HepG2 (cell line): ENCODE measurements around the gene P3H2. TPM values are rescaled to one million over a fixed set of nuclear protein-coding genes. Genes with fewer than 3 reads are reported as not detected.

Experiments used
- ATAC-seq: fragments of 200-7000 bp; cut with Tn5 transposase; 3 replicates; pipeline ENCODE4 v1.9.1; 2020; ENCODE audit warnings: mild to moderate bottlenecking, moderate library complexity
- BruUV-seq: library from RNA; stranded (reverse); fragments of 400-500 nt; replicated peaks from 2 replicates; lab custom pipeline; 2021; lab: Mats Ljungman, UMichigan
- CTCF ChIA-PET: fragments of 300-600 bp; formaldehyde crosslinking; extraction: SDS; loops from one replicate; lab custom pipeline; 2021; ENCODE audit warnings: low total read pairs, inconsistent platforms, low intra/inter-chr PET ratio; lab: Yijun Ruan, JAX
- POLR2A ChIA-PET: fragments of 350-600 bp; sonication (Branson Sonifier 250); formaldehyde crosslinking; loops from one replicate; lab custom pipeline; 2020; ENCODE audit warnings: antibody characterized with exemption, inconsistent platforms; lab: Yijun Ruan, JAX
- DNase-seq: peaks from one replicate; pipeline ENCODE4 v3.0.0-alpha.2; 2015; ENCODE audit warnings: low spot score
- FAIRE-seq: peaks from 3 replicates; lab custom pipeline; 2011; peaks lifted over from hg19 to GRCh38; lab: Jason Lieb, UNC
- H2AFZ ChIP-seq: one replicate; pipeline ENCODE4 v1.6.1; 2011; ENCODE audit warnings: low read length, inconsistent platforms
- H3K27ac ChIP-seq: fragments of 300-600 bp; 3 replicates; pipeline ENCODE4 v1.8.0; 2011; ENCODE audit warnings: mixed run types, mild to moderate bottlenecking, mixed read lengths, low read length, inconsistent platforms; ENCODE audit not compliant: insufficient read depth; ENCODE audit errors: extremely low read length
- H3K27me3 ChIP-seq, 2 experiments: fragments of 200-600 bp in 1 of 2; 2 replicates in 1 of 2; 3 replicates in 1 of 2; pipeline versions ENCODE4 v1.6.0 to v1.8.0; 2011; ENCODE audit warnings: low read length in 2 of 2, mild to moderate bottlenecking in 2 of 2, moderate library complexity in 2 of 2, inconsistent platforms in 1 of 2; ENCODE audit not compliant: insufficient read depth in 2 of 2, control insufficient read depth in 1 of 2
- H3K36me3 ChIP-seq, 2 experiments: fragments of 200-600 bp in 1 of 2; replicated peaks in 1 of 2; 2 replicates in 1 of 2; 3 replicates in 1 of 2; pipeline versions ENCODE4 v1.5.1 to v1.8.0; 2011; ENCODE audit warnings: low read length in 2 of 2, inconsistent platforms in 1 of 2; ENCODE audit not compliant: insufficient read depth in 2 of 2, control insufficient read depth in 1 of 2
- H3K4me1 ChIP-seq: 2 replicates; pipeline ENCODE4 v1.5.1; 2012; ENCODE audit warnings: low read length, inconsistent platforms; ENCODE audit not compliant: insufficient read depth
- H3K4me2 ChIP-seq: 2 replicates; pipeline ENCODE4 v1.6.0; 2011; ENCODE audit warnings: low read depth, low read length, inconsistent platforms
- H3K4me3 ChIP-seq, 3 experiments: fragments of 200-600 bp in 1 of 3; sonication (generic), shearing (Covaris generic) in 1 of 3; replicated peaks in 1 of 3; 2 replicates each; pipeline ENCODE4 v1.5.1; 2011 to 2016; ENCODE audit warnings: low read length in 3 of 3, inconsistent platforms in 2 of 3, low read depth in 2 of 3, mild to moderate bottlenecking in 2 of 3, control low read depth in 1 of 3, mixed read lengths in 1 of 3; ENCODE audit not compliant: insufficient read depth in 1 of 3
- H3K79me2 ChIP-seq: one replicate; pipeline ENCODE4 v1.6.1; 2011; ENCODE audit warnings: low read length, inconsistent platforms; ENCODE audit not compliant: insufficient read depth
- H3K9ac ChIP-seq: 2 replicates; pipeline ENCODE4 v1.6.0; 2011; ENCODE audit warnings: mild to moderate bottlenecking, low read depth, low read length, inconsistent platforms; ENCODE audit not compliant: insufficient read depth
- H3K9me3 ChIP-seq: 2 replicates; pipeline ENCODE4 v1.5.1; 2012; ENCODE audit warnings: mild to moderate bottlenecking, low read length
- H4K20me1 ChIP-seq: 2 replicates; pipeline ENCODE4 v1.6.0; 2011; ENCODE audit warnings: inconsistent platforms, mild to moderate bottlenecking, low read length, moderate library complexity; ENCODE audit not compliant: insufficient read depth
- KAT2B ChIP-seq: fragments of 150-350 bp; IDR thresholded peaks from 2 replicates; pipeline ENCODE4 v1.6.1; 2014; ENCODE audit warnings: low read depth, low read length, borderline replicate concordance
- SRSF4 ChIP-seq: fragments of 200-400 bp; formaldehyde crosslinking; IDR thresholded peaks from one replicate; pipeline ENCODE4 v1.6.1; 2018; ENCODE audit warnings: mild to moderate bottlenecking, low read depth, low read length, moderate library complexity; ENCODE audit not compliant: poor library complexity, severe bottlenecking
- TCF7 ChIP-seq: sonication (generic); IDR thresholded peaks from 2 replicates; pipeline ENCODE4 v1.6.1; 2016; ENCODE audit warnings: antibody characterized with exemption, low read depth
- TEAD2 ChIP-seq: sonication (generic); formaldehyde crosslinking; IDR thresholded peaks from 2 replicates; pipeline ENCODE4 v1.9.0; 2021; ENCODE audit warnings: missing genetic modification reagents
- TP53 ChIP-seq: sonication (generic); formaldehyde crosslinking; conservative IDR thresholded peaks from 2 replicates; pipeline ENCODE4 v1.4.0; 2020; ENCODE audit warnings: missing genetic modification reagents
- ZFP91 ChIP-seq: sonication (generic); formaldehyde crosslinking; IDR thresholded peaks from 2 replicates; pipeline ENCODE4 v1.9.0; 2022; ENCODE audit warnings: missing genetic modification reagents, mild to moderate bottlenecking, borderline replicate concordance
- ZNF263 ChIP-seq: sonication (generic); formaldehyde crosslinking; IDR thresholded peaks from 2 replicates; pipeline ENCODE4 v1.4.0; 2020; ENCODE audit warnings: missing genetic modification reagents
- ZNF460 ChIP-seq: sonication (generic); formaldehyde crosslinking; IDR thresholded peaks from 2 replicates; pipeline ENCODE4 v1.5.1; 2020; ENCODE audit warnings: missing genetic modification reagents, mild to moderate bottlenecking, borderline replicate concordance
- ZNF7 ChIP-seq: IDR thresholded peaks from 2 replicates; pipeline ENCODE4 v1.6.1; 2016; ENCODE audit warnings: missing biosample characterization, missing genetic modification reagents
- ZNF883 ChIP-seq: sonication (generic); formaldehyde crosslinking; IDR thresholded peaks from 2 replicates; pipeline ENCODE4 v1.5.1; 2020; ENCODE audit warnings: mild to moderate bottlenecking, missing genetic modification reagents; ENCODE audit errors: not compliant biosample characterization
- WGBS: methylation state at CpG from one replicate; pipeline ENCODE4 v1.1.6; 2017; ENCODE audit warnings: low lambda C conversion rate; 5-methylcytosine and 5-hydroxymethylcytosine counted together
- in situ Hi-C: cut with HindIII; loops from 2 replicates; pipeline ENCODE4 v1.10.0; 2017; ENCODE audit warnings: low pct_unique_long_range_greater_than_20kb; ENCODE audit not compliant: extremely low pct_ligation_motif_present
- intact Hi-C: fragments of 100-400 bp; cut with micrococcal nuclease; formaldehyde crosslinking; loops from one replicate; pipeline ENCODE4 v1.10.0; 2022; ENCODE audit not compliant: unreplicated experiment
- polyA plus RNA-seq, 8 experiments: library from polyadenylated mRNA; depleted of rRNA in 3 of 8; stranded (reverse) in 7 of 8; unstranded in 1 of 8; fragments of >200 nt; fragmentation: Illumina TruSeq in 4 of 8; extraction: Trizol in 4 of 8; gene quantifications; 2 replicates each; pipeline versions ENCODE4 v1.2.1 to v1.2.3, GENCODE V29; 2011 to 2016; ENCODE audit warnings: low read depth in 4 of 8, missing spikeins in 1 of 8, mixed read lengths in 1 of 8; ENCODE audit not compliant: insufficient read depth in 1 of 8
- total RNA-seq, 5 experiments: library from RNA; depleted of rRNA; stranded (reverse); fragments of >200 nt; fragmentation: Illumina TruSeq; extraction: Trizol; gene quantifications; 2 replicates each; pipeline ENCODE4 v1.2.3, GENCODE V29; 2016; ENCODE audit warnings: low read depth in 1 of 5
- TF ChIP-seq, protein P1 (sequence below): sonication (generic); formaldehyde crosslinking; IDR thresholded peaks from 2 replicates; pipeline ENCODE4 v1.5.0; 2020; ENCODE audit warnings: missing genetic modification reagents
- TF ChIP-seq, protein P2 (sequence below): sonication (generic); formaldehyde crosslinking; IDR thresholded peaks from 2 replicates; pipeline ENCODE4 v1.4.0; 2020; ENCODE audit warnings: mild to moderate bottlenecking, missing genetic modification reagents
- TF ChIP-seq, protein P3 (sequence below): sonication (generic); formaldehyde crosslinking; IDR thresholded peaks from 2 replicates; pipeline ENCODE4 v1.4.0; 2020; ENCODE audit warnings: missing genetic modification reagents, low read depth, mild to moderate bottlenecking, borderline replicate concordance

P3H2 gene
- total and polyA plus RNA-seq, 2 of the 13 experiments (the other 11 are each of a cell fraction or from before 2014, with no cell fraction given), result not detected

DNA sequence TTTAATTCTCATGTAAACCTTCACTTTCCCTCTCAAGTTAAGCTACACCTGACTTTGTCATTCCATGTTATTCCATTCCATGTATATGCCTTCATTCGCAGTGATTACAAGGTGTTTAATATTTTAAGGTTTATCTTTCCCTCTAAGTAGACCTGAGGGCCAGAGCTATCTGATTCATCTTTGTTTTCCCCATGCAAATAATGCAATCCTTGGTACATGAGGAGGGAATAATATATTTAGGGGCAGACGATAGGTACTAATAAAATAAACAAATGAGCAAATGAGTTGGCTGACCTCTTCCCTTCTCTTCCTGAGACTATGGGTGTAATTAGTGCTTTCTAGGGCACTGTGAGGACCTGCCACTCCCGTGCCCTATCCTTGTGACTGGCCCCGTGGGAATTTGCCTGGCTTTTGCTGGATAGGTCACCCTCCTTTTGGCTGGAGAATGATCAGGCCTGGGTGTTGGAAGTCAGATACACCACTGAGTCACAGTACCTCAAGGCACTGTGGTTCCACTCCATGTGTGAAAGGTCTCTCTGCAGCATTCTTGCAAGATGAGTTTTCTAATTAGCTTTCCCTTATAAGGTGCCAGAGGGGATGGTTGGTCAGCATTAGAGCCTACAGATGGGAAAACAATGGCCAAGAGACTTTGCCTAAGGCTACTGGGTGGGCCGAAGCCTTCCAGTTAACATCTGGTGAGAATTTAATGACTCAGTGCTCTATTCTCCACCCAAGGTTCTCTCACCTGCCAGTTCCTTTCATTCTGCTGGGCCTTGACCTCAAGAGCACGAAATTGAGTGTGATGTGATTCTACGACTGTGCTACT is 183.2 kb downstream of the P3H2 start:
- in situ Hi-C loops, result no loop called here
- POLR2A ChIA-PET, result no interaction called here
- Histone ChIP-seq H3K27ac (no peak overlapping the region), H3K36me3 (no peaks in the 10 kb centered on the region), H3K79me2 (no peaks in the 10 kb centered on the region), H4K20me1 (no peaks in the 10 kb centered on the region), H2AFZ (no peak overlapping the region), H3K4me3 (no peak overlapping the region), H3K4me1 (peaks cover 18% of the 10 kb centered on the region), H3K27me3 (no peaks in the 10 kb centered on the region), H3K9me3 (no peaks in the 10 kb centered on the region), H3K9ac (no peak overlapping the region), H3K4me2 (no peak overlapping the region)
- ATAC-seq, result no peak
- no peak for FAIRE-seq
- CTCF ChIA-PET, result no interaction called here
- intact Hi-C loops, result no loop called here
- no peak for DNase-seq
- WGBS, result 12% methylated on average over 7 of the region's 7 CpGs
- BruUV-seq, result no TSS peak
- TF ChIP-seq KAT2B (no peak), ZNF460 (CRISPR knock-in tag) (no peak), TCF7 (no peak), TEAD2 (CRISPR knock-in tag) (no peak), ZNF263 (CRISPR knock-in tag) (no peak), TP53 (CRISPR knock-in tag) (no peak), ZFP91 (no peak), ZNF883 (no peak), ZNF7 (CRISPR knock-in tag) (no peak), SRSF4 (no peak)
- TF ChIP-seq, protein P1, sequence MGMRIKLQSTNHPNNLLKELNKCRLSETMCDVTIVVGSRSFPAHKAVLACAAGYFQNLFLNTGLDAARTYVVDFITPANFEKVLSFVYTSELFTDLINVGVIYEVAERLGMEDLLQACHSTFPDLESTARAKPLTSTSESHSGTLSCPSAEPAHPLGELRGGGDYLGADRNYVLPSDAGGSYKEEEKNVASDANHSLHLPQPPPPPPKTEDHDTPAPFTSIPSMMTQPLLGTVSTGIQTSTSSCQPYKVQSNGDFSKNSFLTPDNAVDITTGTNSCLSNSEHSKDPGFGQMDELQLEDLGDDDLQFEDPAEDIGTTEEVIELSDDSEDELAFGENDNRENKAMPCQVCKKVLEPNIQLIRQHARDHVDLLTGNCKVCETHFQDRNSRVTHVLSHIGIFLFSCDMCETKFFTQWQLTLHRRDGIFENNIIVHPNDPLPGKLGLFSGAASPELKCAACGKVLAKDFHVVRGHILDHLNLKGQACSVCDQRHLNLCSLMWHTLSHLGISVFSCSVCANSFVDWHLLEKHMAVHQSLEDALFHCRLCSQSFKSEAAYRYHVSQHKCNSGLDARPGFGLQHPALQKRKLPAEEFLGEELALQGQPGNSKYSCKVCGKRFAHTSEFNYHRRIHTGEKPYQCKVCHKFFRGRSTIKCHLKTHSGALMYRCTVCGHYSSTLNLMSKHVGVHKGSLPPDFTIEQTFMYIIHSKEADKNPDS (CRISPR knock-in tag), result no peak
- TF ChIP-seq, protein P2, sequence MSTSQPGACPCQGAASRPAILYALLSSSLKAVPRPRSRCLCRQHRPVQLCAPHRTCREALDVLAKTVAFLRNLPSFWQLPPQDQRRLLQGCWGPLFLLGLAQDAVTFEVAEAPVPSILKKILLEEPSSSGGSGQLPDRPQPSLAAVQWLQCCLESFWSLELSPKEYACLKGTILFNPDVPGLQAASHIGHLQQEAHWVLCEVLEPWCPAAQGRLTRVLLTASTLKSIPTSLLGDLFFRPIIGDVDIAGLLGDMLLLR (CRISPR knock-in tag), result no peak
- TF ChIP-seq, protein P3, sequence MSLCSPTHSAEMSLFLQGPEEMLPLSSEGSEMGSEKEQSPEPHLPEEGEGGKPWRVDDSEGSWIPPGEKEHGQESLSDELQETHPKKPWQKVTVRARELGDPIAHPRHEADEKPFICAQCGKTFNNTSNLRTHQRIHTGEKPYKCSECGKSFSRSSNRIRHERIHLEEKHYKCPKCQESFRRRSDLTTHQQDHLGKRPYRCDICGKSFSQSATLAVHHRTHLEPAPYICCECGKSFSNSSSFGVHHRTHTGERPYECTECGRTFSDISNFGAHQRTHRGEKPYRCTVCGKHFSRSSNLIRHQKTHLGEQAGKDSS (CRISPR knock-in tag), result no peak
